WTC11 (cell line): ENCODE data around the gene SLC7A5. TPM values are rescaled to one million over a fixed set of nuclear protein-coding genes. Genes with fewer than 3 reads are reported as not detected.

Source experiments
- ATAC-seq: fragments of 200-7000 bp; cut with Tn5 transposase; 2 replicates; pipeline ENCODE4 v1.10.0; 2021; ENCODE audit warnings: mild to moderate bottlenecking, moderate library complexity
- CTCF ChIA-PET: fragments of 300-600 bp; sonication (Branson Sonifier 250); formaldehyde crosslinking; loops from one replicate; lab custom pipeline; 2021; ENCODE audit warnings: antibody characterized with exemption; lab: Charles Lee
- POLR2A ChIA-PET: fragments of 350-600 bp; sonication (Branson Sonifier 250); formaldehyde crosslinking; loops from one replicate; lab custom pipeline; 2021; ENCODE audit warnings: antibody characterized with exemption; lab: Charles Lee
- DNase-seq: peaks from one replicate; pipeline ENCODE4 v3.0.0; 2021; ENCODE audit warnings: low spot score
- H3K27ac Mint-ChIP-seq: 2 replicates; pipeline ENCODE4 v1.8.0; 2021; ENCODE audit warnings: mixed read lengths
- H3K27me3 Mint-ChIP-seq: 2 replicates; pipeline ENCODE4 v1.8.0; 2021; ENCODE audit warnings: low read depth, mild to moderate bottlenecking, moderate library complexity, mixed read lengths
- H3K36me3 Mint-ChIP-seq: 2 replicates; pipeline ENCODE4 v1.8.0; 2021; ENCODE audit warnings: mixed read lengths
- H3K4me1 Mint-ChIP-seq: 2 replicates; pipeline ENCODE4 v1.8.0; 2022; ENCODE audit warnings: mixed read lengths
- H3K4me3 Mint-ChIP-seq: 2 replicates; pipeline ENCODE4 v1.8.0; 2021; ENCODE audit warnings: mild to moderate bottlenecking, moderate library complexity, mixed read lengths
- H3K9me3 Mint-ChIP-seq: 2 replicates; pipeline ENCODE4 v1.8.0; 2021; ENCODE audit warnings: mixed read lengths
- AFF4 ChIP-seq: sonication (generic); formaldehyde crosslinking; IDR thresholded peaks from 2 replicates; pipeline ENCODE4 v1.8.1; 2023; ENCODE audit warnings: mild to moderate bottlenecking, missing genetic modification reagents, borderline replicate concordance
- ATF2 ChIP-seq: sonication (generic); formaldehyde crosslinking; IDR thresholded peaks from 2 replicates; pipeline ENCODE4 v1.8.1; 2022; ENCODE audit warnings: low read depth, missing genetic modification reagents, borderline replicate concordance
- ATF3 ChIP-seq: sonication (generic); formaldehyde crosslinking; conservative IDR thresholded peaks from 2 replicates; pipeline ENCODE4 v1.8.1; 2022; ENCODE audit warnings: mild to moderate bottlenecking, missing genetic modification reagents
- CTCF ChIP-seq: fragments of 200-600 bp; IDR thresholded peaks from 2 replicates; pipeline ENCODE4 v1.8.0; 2022; ENCODE audit warnings: antibody characterized with exemption
- FOXJ3 ChIP-seq: sonication (generic); formaldehyde crosslinking; IDR thresholded peaks from 2 replicates; pipeline ENCODE4 v1.9.0; 2021; ENCODE audit warnings: missing genetic modification reagents, mild to moderate bottlenecking, borderline replicate concordance
- FOXP1 ChIP-seq: sonication (generic); formaldehyde crosslinking; IDR thresholded peaks from 2 replicates; pipeline ENCODE4 v1.8.0; 2022; ENCODE audit warnings: missing genetic modification reagents, mild to moderate bottlenecking, moderate library complexity, borderline replicate concordance
- GABPB1 ChIP-seq: sonication (generic); formaldehyde crosslinking; IDR thresholded peaks from 2 replicates; pipeline ENCODE4 v1.8.1; 2023; ENCODE audit warnings: mild to moderate bottlenecking, missing genetic modification reagents
- HMGA2 ChIP-seq: fragments of 250-450 bp; sonication (Bioruptor Pico); IDR thresholded peaks from 2 replicates; pipeline ENCODE4 v1.4.0; 2021; ENCODE audit warnings: mild to moderate bottlenecking, moderate library complexity
- HMGXB4 ChIP-seq: sonication (generic); formaldehyde crosslinking; IDR thresholded peaks from 2 replicates; pipeline ENCODE4 v1.8.1; 2023; ENCODE audit warnings: mild to moderate bottlenecking, moderate library complexity, missing genetic modification reagents
- KAT7 ChIP-seq: sonication (generic); formaldehyde crosslinking; IDR thresholded peaks from 2 replicates; pipeline ENCODE4 v1.8.1; 2023; ENCODE audit warnings: missing genetic modification reagents, mild to moderate bottlenecking, borderline replicate concordance
- MAX ChIP-seq: sonication (generic); formaldehyde crosslinking; IDR thresholded peaks from 2 replicates; pipeline ENCODE4 v1.8.0; 2022; ENCODE audit warnings: mild to moderate bottlenecking, missing genetic modification reagents
- MLX ChIP-seq: sonication (generic); formaldehyde crosslinking; IDR thresholded peaks from 2 replicates; pipeline ENCODE4 v1.8.1; 2023; ENCODE audit warnings: mild to moderate bottlenecking, missing genetic modification reagents, moderate library complexity
- MXD4 ChIP-seq: fragments of 250-450 bp; sonication (Bioruptor Pico); IDR thresholded peaks from 2 replicates; pipeline ENCODE4 v1.8.0; 2021; ENCODE audit warnings: mild to moderate bottlenecking, moderate library complexity, borderline replicate concordance
- SMAD3 ChIP-seq: sonication (generic); formaldehyde crosslinking; IDR thresholded peaks from 2 replicates; pipeline ENCODE4 v1.8.0; 2022; ENCODE audit warnings: missing genetic modification reagents, mild to moderate bottlenecking, borderline replicate concordance
- SMAD4 ChIP-seq: sonication (generic); formaldehyde crosslinking; IDR thresholded peaks from 2 replicates; pipeline ENCODE4 v1.8.0; 2022; ENCODE audit warnings: mild to moderate bottlenecking, missing genetic modification reagents
- USF1 ChIP-seq: sonication (generic); formaldehyde crosslinking; IDR thresholded peaks from 2 replicates; pipeline ENCODE4 v1.8.0; 2022; ENCODE audit warnings: mild to moderate bottlenecking, missing genetic modification reagents
- ZNF138 ChIP-seq: sonication (generic); formaldehyde crosslinking; conservative IDR thresholded peaks from 2 replicates; pipeline ENCODE4 v1.8.1; 2022; ENCODE audit warnings: mild to moderate bottlenecking, moderate library complexity, missing genetic modification reagents
- ZNF281 ChIP-seq: sonication (generic); formaldehyde crosslinking; IDR thresholded peaks from 2 replicates; pipeline ENCODE4 v1.8.0; 2023; ENCODE audit warnings: mild to moderate bottlenecking, missing genetic modification reagents
- total RNA-seq: library from RNA; stranded (reverse); gene quantifications from 3 replicates; pipeline ENCODE4 v1.2.3, GENCODE V29; 2021

The SLC7A5 gene
- total RNA-seq, 1 experiment from 2014 or later = 197 TPM

- TF ChIP-seq ATF2 (CRISPR knock-in tag) = no peak
- TF ChIP-seq, all 79 proteins: peak for 0
These were observed 18.1 kb downstream of the SLC7A5 start (continued) for GRCh38 chr16:87851141-87851587.

- H3K9me3 Mint-ChIP-seq = no peaks in the 10 kb centered on the region
- ATAC-seq (peak; percentile 50), DNase-seq (peak; percentile 87)
- peak overlapping the region; percentile 32; the same call in 1 of the 2 replicates for H3K27ac Mint-ChIP-seq
- H3K36me3 Mint-ChIP-seq = peaks cover 7% of the 10 kb centered on the region; the same call in 1 of the 2 replicates
- ChIA-PET POLR2A (interaction anchor here (0.6 to 1.9 kb wide), 6 partner anchors 11 to 944 kb away, joined by 3 to 12 read pairs (median 3); partner anchors contain the start of gene BANP), CTCF (interaction anchor here (0.6 to 10.4 kb wide), 41 partner anchors 9 to 532 kb away, joined by 3 to 234 read pairs (median 5); partner anchors contain the start of genes KLHDC4, SLC7A5 and ZNF469)
- H3K27me3 Mint-ChIP-seq = no peaks in the 10 kb centered on the region
- H3K4me1 Mint-ChIP-seq = peaks cover 34% of the 10 kb centered on the region
- no peak overlapping the region for H3K4me3 Mint-ChIP-seq
- TF ChIP-seq SMAD3 (CRISPR knock-in tag) = no peak
- peak; percentile 92 for TF ChIP-seq GABPB1 (CRISPR knock-in tag)
- TF ChIP-seq MLX = peak; percentile 74; the same call in 1 of the 2 replicates
- no peak for TF ChIP-seq SMAD4 (CRISPR knock-in tag)
- no peak for TF ChIP-seq HMGA2 (CRISPR knock-in tag)
- no peak for TF ChIP-seq KAT7 (CRISPR knock-in tag)
- TF ChIP-seq FOXJ3 = no peak
- no peak for TF ChIP-seq ZNF138 (CRISPR knock-in tag)
- TF ChIP-seq USF1 (CRISPR knock-in tag) = no peak
- peak; percentile 69; the same call in 1 of the 2 replicates for TF ChIP-seq HMGXB4 (CRISPR knock-in tag)
- TF ChIP-seq FOXP1 (CRISPR knock-in tag) = 0 out of 2 replicates have a peak, but pooled peaks have one; percentile 11
- TF ChIP-seq AFF4 (CRISPR knock-in tag) = no peak
- TF ChIP-seq MXD4 (CRISPR knock-in tag) = no peak
- TF ChIP-seq MAX (CRISPR knock-in tag) = peak; percentile 20; the same call in 1 of the 2 replicates
- no peak for TF ChIP-seq ATF3 (CRISPR knock-in tag)
- peak; percentile 99 for TF ChIP-seq CTCF
- no peak for TF ChIP-seq ZNF281 (CRISPR knock-in tag)
These were observed 19.0 kb downstream of the SLC7A5 start for GRCh38 chr16:87850009-87851006.
